GM18909 (cell line): ENCODE measurements around the gene TRIM65.

ENCODE experiments used
- ATAC-seq: cut with Tn5 transposase; IDR thresholded peaks from one replicate; pipeline ENCODE4 v1.9.1; 2021; ENCODE audit warnings: mild to moderate bottlenecking; ENCODE audit not compliant: unreplicated experiment, poor library complexity

TRIM65 gene

GRCh38 chr17:75896415-75897159, at the start of gene TRIM65:
TRIM65 (minus strand) TSS chr17:75896951; CDS start chr17:75896937, 14 bp downstream.
- ATAC-seq, result peak; percentile 66

- no peak for ATAC-seq
These were observed 48.5 kb upstream of the TRIM65 start for GRCh38 chr17:75945211-75945610.

GRCh38 chr17:75943491-75943890, 46.7 kb upstream of the TRIM65 start:
- no peak for ATAC-seq

- no peak for ATAC-seq
These were observed 45.7 kb upstream of the TRIM65 start for GRCh38 chr17:75942473-75942872.

GRCh38 chr17:75941442-75941819, 44.7 kb upstream of the TRIM65 start:
- no peak for ATAC-seq

- peak; percentile 94 for ATAC-seq
These were observed 44.1 kb upstream of the TRIM65 start, which contains the start of gene FBF1 for GRCh38 chr17:75940727-75941441. FBF1 (minus strand) TSS chr17:75941042; CDS start chr17:75938149, 2,893 bp downstream.

GRCh38 chr17:75937652-75938051, 40.9 kb upstream of the TRIM65 start:
- ATAC-seq, result no peak

- no peak for ATAC-seq
These were observed 37.1 kb upstream of the TRIM65 start for GRCh38 chr17:75933808-75934207.

GRCh38 chr17:75932852-75933251, 36.1 kb upstream of the TRIM65 start:
- ATAC-seq, result no peak

GRCh38 chr17:75931062-75931461, 34.3 kb upstream of the TRIM65 start:
- no peak for ATAC-seq

GRCh38 chr17:75927286-75927922, 30.7 kb upstream of the TRIM65 start:
- no peak for ATAC-seq

GRCh38 chr17:75926456-75926855, 29.7 kb upstream of the TRIM65 start:
- no peak for ATAC-seq

- ATAC-seq, result no peak
These were observed 29.2 kb upstream of the TRIM65 start for GRCh38 chr17:75925912-75926311.

GRCh38 chr17:75925103-75925502, 28.4 kb upstream of the TRIM65 start:
- no peak for ATAC-seq

- no peak for ATAC-seq
These were observed 26.5 kb upstream of the TRIM65 start for GRCh38 chr17:75922963-75923874.

- no peak for ATAC-seq
These were observed 25.6 kb upstream of the TRIM65 start for GRCh38 chr17:75922173-75922961.

- ATAC-seq, result no peak
These were observed 24.8 kb upstream of the TRIM65 start for GRCh38 chr17:75921596-75921995.

- ATAC-seq, result no peak
These were observed 23.4 kb upstream of the TRIM65 start for GRCh38 chr17:75920045-75920560.

GRCh38 chr17:75919611-75920010, 22.9 kb upstream of the TRIM65 start:
- ATAC-seq, result no peak
